BE2C (cell line): Measurements from ENCODE around the gene REEP2.

Experiments used
- DNase-seq: peaks from one replicate; pipeline ENCODE4 v3.0.0-alpha.2; 2020
- H3K27me3 ChIP-seq: fragments of 250-450 bp; sonication (Bioruptor Pico); 2 replicates; pipeline ENCODE4 v1.5.1; 2020; ENCODE audit warnings: mild to moderate bottlenecking
- H3K36me3 ChIP-seq: fragments of 250-450 bp; sonication (Bioruptor Pico); 2 replicates; pipeline ENCODE4 v1.5.1; 2020; ENCODE audit warnings: mild to moderate bottlenecking
- H3K4me1 ChIP-seq: fragments of 250-450 bp; sonication (Bioruptor Pico); 2 replicates; pipeline ENCODE4 v1.5.1; 2020
- H3K4me3 ChIP-seq: 2 replicates; pipeline ENCODE4 v1.5.1; 2011; ENCODE audit warnings: low read depth, low read length
- H3K9me3 ChIP-seq: fragments of 250-450 bp; sonication (Bioruptor Pico); 2 replicates; pipeline ENCODE4 v1.5.1; 2020
- TF ChIP-seq, protein P1 (sequence below): IDR thresholded peaks from 2 replicates; pipeline ENCODE4 v1.5.1; 2012; ENCODE audit warnings: mild to moderate bottlenecking, low read depth, low read length

The REEP2 gene

GRCh38 chr5:138467711-138468132, 28.9 kb downstream of the REEP2 start:
- Histone ChIP-seq H3K9me3 (no peaks in the 10 kb centered on the region), H3K4me3 (peak overlapping the region; percentile 97), H3K36me3 (peaks cover 18% of the 10 kb centered on the region), H3K4me1 (no peaks in the 10 kb centered on the region), H3K27me3 (peaks cover 3% of the 10 kb centered on the region; the same call in 1 of the 2 replicates)
- DNase-seq = peak; percentile 46
- TF ChIP-seq, protein P1, sequence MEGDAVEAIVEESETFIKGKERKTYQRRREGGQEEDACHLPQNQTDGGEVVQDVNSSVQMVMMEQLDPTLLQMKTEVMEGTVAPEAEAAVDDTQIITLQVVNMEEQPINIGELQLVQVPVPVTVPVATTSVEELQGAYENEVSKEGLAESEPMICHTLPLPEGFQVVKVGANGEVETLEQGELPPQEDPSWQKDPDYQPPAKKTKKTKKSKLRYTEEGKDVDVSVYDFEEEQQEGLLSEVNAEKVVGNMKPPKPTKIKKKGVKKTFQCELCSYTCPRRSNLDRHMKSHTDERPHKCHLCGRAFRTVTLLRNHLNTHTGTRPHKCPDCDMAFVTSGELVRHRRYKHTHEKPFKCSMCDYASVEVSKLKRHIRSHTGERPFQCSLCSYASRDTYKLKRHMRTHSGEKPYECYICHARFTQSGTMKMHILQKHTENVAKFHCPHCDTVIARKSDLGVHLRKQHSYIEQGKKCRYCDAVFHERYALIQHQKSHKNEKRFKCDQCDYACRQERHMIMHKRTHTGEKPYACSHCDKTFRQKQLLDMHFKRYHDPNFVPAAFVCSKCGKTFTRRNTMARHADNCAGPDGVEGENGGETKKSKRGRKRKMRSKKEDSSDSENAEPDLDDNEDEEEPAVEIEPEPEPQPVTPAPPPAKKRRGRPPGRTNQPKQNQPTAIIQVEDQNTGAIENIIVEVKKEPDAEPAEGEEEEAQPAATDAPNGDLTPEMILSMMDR = no peak

DNA sequence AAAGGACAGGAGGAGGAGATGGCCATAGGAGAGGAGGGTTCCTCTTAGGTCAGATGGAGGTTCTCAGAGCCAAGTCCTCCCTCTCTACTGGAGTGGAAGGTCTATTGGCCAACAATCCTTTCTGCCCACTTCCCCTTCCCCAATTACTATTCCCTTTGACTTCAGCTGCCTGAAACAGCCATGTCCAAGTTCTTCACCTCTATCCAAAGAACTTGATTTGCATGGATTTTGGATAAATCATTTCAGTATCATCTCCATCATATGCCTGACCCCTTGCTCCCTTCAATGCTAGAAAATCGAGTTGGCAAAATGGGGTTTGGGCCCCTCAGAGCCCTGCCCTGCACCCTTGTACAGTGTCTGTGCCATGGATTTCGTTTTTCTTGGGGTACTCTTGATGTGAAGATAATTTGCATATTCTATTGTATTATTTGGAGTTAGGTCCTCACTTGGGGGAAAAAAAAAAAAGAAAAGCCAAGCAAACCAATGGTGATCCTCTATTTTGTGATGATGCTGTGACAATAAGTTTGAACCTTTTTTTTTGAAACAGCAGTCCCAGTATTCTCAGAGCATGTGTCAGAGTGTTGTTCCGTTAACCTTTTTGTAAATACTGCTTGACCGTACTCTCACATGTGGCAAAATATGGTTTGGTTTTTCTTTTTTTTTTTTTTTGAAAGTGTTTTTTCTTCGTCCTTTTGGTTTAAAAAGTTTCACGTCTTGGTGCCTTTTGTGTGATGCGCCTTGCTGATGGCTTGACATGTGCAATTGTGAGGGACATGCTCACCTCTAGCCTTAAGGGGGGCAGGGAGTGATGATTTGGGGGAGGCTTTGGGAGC, 29.5 kb downstream of the REEP2 start:
- no peaks in the 10 kb centered on the region for H3K4me1 ChIP-seq
- H3K27me3 ChIP-seq = peaks cover 3% of the 10 kb centered on the region; the same call in 1 of the 2 replicates
- peak overlapping the region; percentile 97 for H3K4me3 ChIP-seq
- no peak for DNase-seq
- H3K9me3 ChIP-seq = no peaks in the 10 kb centered on the region
- TF ChIP-seq, protein P1 = no peak
- H3K36me3 ChIP-seq = peaks cover 18% of the 10 kb centered on the region

DNA sequence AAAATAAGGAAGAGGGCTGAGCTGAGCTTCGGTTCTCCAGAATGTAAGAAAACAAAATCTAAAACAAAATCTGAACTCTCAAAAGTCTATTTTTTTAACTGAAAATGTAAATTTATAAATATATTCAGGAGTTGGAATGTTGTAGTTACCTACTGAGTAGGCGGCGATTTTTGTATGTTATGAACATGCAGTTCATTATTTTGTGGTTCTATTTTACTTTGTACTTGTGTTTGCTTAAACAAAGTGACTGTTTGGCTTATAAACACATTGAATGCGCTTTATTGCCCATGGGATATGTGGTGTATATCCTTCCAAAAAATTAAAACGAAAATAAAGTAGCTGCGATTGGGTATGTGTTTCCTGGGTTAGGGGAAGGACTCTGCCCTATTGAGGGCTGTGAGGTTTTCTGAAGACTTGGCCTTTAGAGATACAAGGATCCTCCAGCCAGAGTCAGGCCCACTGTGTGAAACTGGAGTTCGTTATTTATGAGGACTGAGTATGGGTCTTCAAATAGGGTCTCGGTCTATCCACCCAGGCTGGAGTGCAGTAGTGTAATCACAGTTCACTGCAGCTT, 30.2 kb downstream of the REEP2 start:
- no peaks in the 10 kb centered on the region for H3K9me3 ChIP-seq
- H3K4me3 ChIP-seq = no peak overlapping the region
- H3K36me3 ChIP-seq = peaks cover 18% of the 10 kb centered on the region
- H3K4me1 ChIP-seq = no peaks in the 10 kb centered on the region
- H3K27me3 ChIP-seq = peaks cover 3% of the 10 kb centered on the region; the same call in 1 of the 2 replicates
- DNase-seq = no peak
- TF ChIP-seq, protein P1 = no peak

- TF ChIP-seq, protein P1 = no peak
- H3K27me3 ChIP-seq = peaks cover 3% of the 10 kb centered on the region; the same call in 1 of the 2 replicates
- DNase-seq = peak; percentile 52
- H3K9me3 ChIP-seq = no peaks in the 10 kb centered on the region
- H3K4me1 ChIP-seq = no peaks in the 10 kb centered on the region
- H3K36me3 ChIP-seq = peaks cover 18% of the 10 kb centered on the region
- no peak overlapping the region for H3K4me3 ChIP-seq
These were observed 30.9 kb downstream of the REEP2 start for GRCh38 chr5:138469540-138470321.

- Histone ChIP-seq H3K4me3 (no peak overlapping the region), H3K4me1 (no peaks in the 10 kb centered on the region), H3K9me3 (no peaks in the 10 kb centered on the region), H3K36me3 (peaks cover 18% of the 10 kb centered on the region), H3K27me3 (peaks cover 3% of the 10 kb centered on the region; the same call in 1 of the 2 replicates)
- no peak for DNase-seq
- TF ChIP-seq, protein P1 = no peak
These were observed 31.6 kb downstream of the REEP2 start for GRCh38 chr5:138470322-138471051.
